GM12874 (cell line): Measurements from ENCODE around the gene UTP20.

Experiments
- CTCF ChIP-seq: IDR thresholded peaks from 2 replicates; pipeline ENCODE4 v1.5.1; 2011; ENCODE audit warnings: low read depth, mild to moderate bottlenecking, control low read depth, low read length, moderate library complexity; ENCODE audit not compliant: insufficient read depth

Gene UTP20

GRCh38 chr12:101298426-101298825 is 18.5 kb downstream of the UTP20 start:
- no peak for TF ChIP-seq CTCF

GRCh38 chr12:101299346-101299745 is 19.4 kb downstream of the UTP20 start:
- TF ChIP-seq CTCF: no peak

- TF ChIP-seq CTCF: no peak
Measured at GRCh38 chr12:101299931-101300330, 20.0 kb downstream of the UTP20 start.

GRCh38 chr12:101302741-101303140 is 22.8 kb downstream of the UTP20 start:
- TF ChIP-seq CTCF: no peak

GRCh38 chr12:101305226-101305779 is 25.4 kb downstream of the UTP20 start:
- TF ChIP-seq CTCF: no peak

GRCh38 chr12:101305794-101306193 is 25.9 kb downstream of the UTP20 start:
- TF ChIP-seq CTCF: no peak

GRCh38 chr12:101322480-101322879 is 42.6 kb downstream of the UTP20 start:
- TF ChIP-seq CTCF: no peak

- no peak for TF ChIP-seq CTCF
Measured at GRCh38 chr12:101323255-101323654, 43.4 kb downstream of the UTP20 start.
